GM12878 (cell line): ENCODE data around the gene ANAPC16. TPM values are rescaled to one million over a fixed set of nuclear protein-coding genes. Genes with fewer than 3 reads are reported as not detected.

Experiments used
- CEBPB ChIP-seq, 2 experiments: fragments of 150-350 bp in 1 of 2; IDR thresholded peaks; 2 replicates each; pipeline ENCODE4 v1.6.1; 2012 to 2014; ENCODE audit warnings: low read depth in 2 of 2, low read length in 2 of 2, borderline replicate concordance in 1 of 2, inconsistent platforms in 1 of 2
- FOXK2 ChIP-seq: fragments of 450-650 bp; IDR thresholded peaks from 2 replicates; pipeline ENCODE4 v1.6.1; 2017; ENCODE audit warnings: mild to moderate bottlenecking, moderate library complexity
- JUND ChIP-seq: IDR thresholded peaks from 2 replicates; pipeline ENCODE4 v1.6.1; 2012; ENCODE audit warnings: low read depth, mild to moderate bottlenecking, low read length, improper control_type of control experiment, moderate library complexity
- MYC ChIP-seq: IDR thresholded peaks from 2 replicates; pipeline ENCODE4 v1.6.1; 2011; ENCODE audit warnings: mild to moderate bottlenecking, low read length, moderate library complexity, inconsistent platforms; ENCODE audit not compliant: insufficient read depth, insufficient replicate concordance, insufficient read length, severe bottlenecking
- PBX3 ChIP-seq: IDR thresholded peaks from 2 replicates; pipeline ENCODE4 v1.6.1; 2011; ENCODE audit warnings: mild to moderate bottlenecking, low read depth, low read length, moderate library complexity; ENCODE audit not compliant: insufficient replicate concordance
- POLR2AphosphoS5 ChIP-seq: IDR thresholded peaks from 2 replicates; pipeline ENCODE4 v1.6.1; 2011; ENCODE audit warnings: mild to moderate bottlenecking, low read length, inconsistent platforms
- SREBF1 ChIP-seq: IDR thresholded peaks from 2 replicates; pipeline ENCODE4 v1.6.1; 2012; ENCODE audit warnings: mild to moderate bottlenecking, low read length
- SRF ChIP-seq, 2 experiments: IDR thresholded peaks; 2 replicates each; pipeline ENCODE4 v1.6.1; 2011; ENCODE audit warnings: low read depth in 2 of 2, low read length in 2 of 2, mild to moderate bottlenecking in 1 of 2, moderate library complexity in 1 of 2
- SUZ12 ChIP-seq: fragments of 200-600 bp; sonication (generic); IDR thresholded peaks from one replicate; pipeline ENCODE4 v1.6.1; 2018; ENCODE audit warnings: antibody characterized with exemption, mild to moderate bottlenecking; ENCODE audit not compliant: unreplicated experiment
- TAF1 ChIP-seq: IDR thresholded peaks from 2 replicates; pipeline ENCODE4 v1.6.1; 2011; ENCODE audit warnings: mild to moderate bottlenecking, low read depth, low read length, borderline replicate concordance
- TCF12 ChIP-seq: IDR thresholded peaks from 2 replicates; pipeline ENCODE4 v1.6.1; 2011; ENCODE audit warnings: low read depth, mild to moderate bottlenecking, low read length
- TCF3 ChIP-seq: IDR thresholded peaks from 2 replicates; pipeline ENCODE4 v1.6.1; 2012; ENCODE audit warnings: low read depth, mild to moderate bottlenecking, low read length, borderline replicate concordance; ENCODE audit not compliant: insufficient read depth
- WRNIP1 ChIP-seq: IDR thresholded peaks from 2 replicates; pipeline ENCODE4 v1.6.1; 2011; ENCODE audit warnings: low read depth, low read length, improper control_type of control experiment, borderline replicate concordance
- ZBTB4 ChIP-seq: fragments of 450-650 bp; formaldehyde crosslinking; IDR thresholded peaks from 2 replicates; pipeline ENCODE4 v1.4.0; 2022; ENCODE audit warnings: mild to moderate bottlenecking, moderate library complexity
- ZNF24 ChIP-seq: fragments of 450-650 bp; IDR thresholded peaks from 2 replicates; pipeline ENCODE4 v1.6.1; 2017; ENCODE audit warnings: antibody characterized with exemption, mild to moderate bottlenecking
- ZZZ3 ChIP-seq: IDR thresholded peaks from 2 replicates; pipeline ENCODE4 v1.6.1; 2011; ENCODE audit warnings: low read depth; ENCODE audit not compliant: control insufficient read depth, insufficient read length
- polyA plus RNA-seq, 11 experiments: library from polyadenylated mRNA; depleted of rRNA in 4 of 11; unstranded in 6 of 11; stranded (reverse) in 5 of 11; fragments of >200 nt; fragmentation: Nextera tagmentation in 4 of 11; fragmentation: Illumina TruSeq in 1 of 11; extraction: Ambion mirVana in 4 of 11; extraction: Trizol in 1 of 11; gene quantifications; 1 replicate in 1 of 11; 2 replicates in 10 of 11; pipeline versions ENCODE4 v1.2.1 to v1.2.3, GENCODE V29; 2011 to 2016; ENCODE audit warnings: inconsistent platforms in 2 of 11, missing spikeins in 2 of 11, low read depth in 1 of 11
- total RNA-seq, 4 experiments: library from RNA; depleted of rRNA in 3 of 4; stranded (reverse); fragments of >200 nt in 3 of 4; fragmentation: Illumina TruSeq in 1 of 4; extraction: Trizol in 1 of 4; gene quantifications; 2 replicates each; pipeline versions ENCODE4 v1.2.1 to v1.2.3, GENCODE V29; 2013 to 2021
- TF ChIP-seq, protein P1 (sequence below): IDR thresholded peaks from 2 replicates; pipeline ENCODE4 v1.6.1; 2011; ENCODE audit warnings: borderline replicate concordance, low read depth, mild to moderate bottlenecking, moderate library complexity, mixed read lengths, low read length; ENCODE audit not compliant: insufficient read depth; ENCODE audit errors: extremely low read length
- TF ChIP-seq, protein P2 (sequence below): IDR thresholded peaks from 2 replicates; pipeline ENCODE4 v1.6.1; 2012; ENCODE audit warnings: low read depth, low read length, improper control_type of control experiment
- TF ChIP-seq, protein P3 (sequence below): fragments of 450-650 bp; IDR thresholded peaks from 2 replicates; pipeline ENCODE4 v1.6.1; 2017; ENCODE audit warnings: low read depth, mild to moderate bottlenecking, moderate library complexity
- TF ChIP-seq, protein P4 (sequence below): fragments of 150-350 bp; IDR thresholded peaks from 2 replicates; pipeline ENCODE4 v1.6.1; 2014; ENCODE audit warnings: mild to moderate bottlenecking, low read depth, low read length

The ANAPC16 gene
- total and polyA plus RNA-seq, 10 of the 15 experiments (the other 5 are each of a cell fraction or from before 2014, with no cell fraction given): 66.9 to 208 (median 134) TPM

DNA sequence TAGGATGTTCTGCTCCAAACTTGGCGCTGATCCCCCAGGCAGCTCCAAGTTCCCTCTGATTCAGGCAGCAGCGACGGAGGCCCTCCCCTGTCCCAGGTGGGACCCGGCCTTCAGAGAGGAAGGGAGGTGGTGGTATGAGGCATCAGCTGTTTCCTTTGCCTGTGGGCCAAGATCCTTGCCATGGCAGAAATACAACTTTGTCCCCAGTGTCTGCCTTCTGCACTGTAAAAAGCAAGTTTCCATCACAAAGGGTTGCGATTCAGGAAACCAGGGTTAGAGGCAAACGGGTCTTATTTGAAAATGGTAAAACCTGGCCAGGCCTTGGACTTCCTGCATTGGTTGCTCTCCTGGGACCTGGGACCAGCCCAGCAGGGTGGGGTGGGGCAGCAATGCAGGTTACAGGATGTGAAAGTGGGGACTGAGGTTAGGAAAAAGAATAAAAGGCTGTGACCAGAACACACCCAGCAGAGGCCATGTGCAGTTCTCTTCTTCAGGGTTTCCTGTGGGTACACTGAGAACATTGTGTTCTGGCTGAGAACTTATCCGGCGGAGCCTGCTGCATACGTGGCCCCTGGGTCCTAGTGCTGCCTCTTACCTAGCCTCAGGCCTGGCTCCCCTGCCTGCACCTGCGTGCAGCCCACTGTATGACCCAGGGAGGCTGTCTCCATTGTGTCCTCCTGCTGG is 32.8 kb downstream of the ANAPC16 start (continued):
- TF ChIP-seq, protein P1, sequence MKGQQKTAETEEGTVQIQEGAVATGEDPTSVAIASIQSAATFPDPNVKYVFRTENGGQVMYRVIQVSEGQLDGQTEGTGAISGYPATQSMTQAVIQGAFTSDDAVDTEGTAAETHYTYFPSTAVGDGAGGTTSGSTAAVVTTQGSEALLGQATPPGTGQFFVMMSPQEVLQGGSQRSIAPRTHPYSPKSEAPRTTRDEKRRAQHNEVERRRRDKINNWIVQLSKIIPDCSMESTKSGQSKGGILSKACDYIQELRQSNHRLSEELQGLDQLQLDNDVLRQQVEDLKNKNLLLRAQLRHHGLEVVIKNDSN: no peak
- TF ChIP-seq TCF12 (0 out of 2 replicates have a peak, but pooled peaks have one; percentile 85), TCF3 (peak; percentile 83), WRNIP1 (peak; percentile 93), POLR2AphosphoS5 (peak; percentile 93), ZZZ3 (no peak), TAF1 (peak; percentile 79; the same call in 1 of the 2 replicates), ZBTB4 (no peak), SREBF1 (no peak), JUND (peak; percentile 26; the same call in 1 of the 2 replicates), PBX3 (no peak), SRF (IDR thresholded peaks at IDR 0.05; ENCODE audit: low read depth in 2 of 2, low read length in 2 of 2) (no peak), CEBPB (IDR thresholded peaks at IDR 0.05; ENCODE audit: borderline replicate concordance in 1 of 2, low read depth in 2 of 2, low read length in 2 of 2) (0 out of 4 replicates have a peak, but pooled peaks of 1 of the 2 experiments have one; percentile 22), ZNF24 (peak; percentile 76), MYC (peak; percentile 40), FOXK2 (no peak), SUZ12 (no peak)
- TF ChIP-seq, protein P2, sequence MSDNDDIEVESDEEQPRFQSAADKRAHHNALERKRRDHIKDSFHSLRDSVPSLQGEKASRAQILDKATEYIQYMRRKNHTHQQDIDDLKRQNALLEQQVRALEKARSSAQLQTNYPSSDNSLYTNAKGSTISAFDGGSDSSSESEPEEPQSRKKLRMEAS: peak; percentile 76; the same call in 1 of the 2 replicates
- TF ChIP-seq, protein P3, sequence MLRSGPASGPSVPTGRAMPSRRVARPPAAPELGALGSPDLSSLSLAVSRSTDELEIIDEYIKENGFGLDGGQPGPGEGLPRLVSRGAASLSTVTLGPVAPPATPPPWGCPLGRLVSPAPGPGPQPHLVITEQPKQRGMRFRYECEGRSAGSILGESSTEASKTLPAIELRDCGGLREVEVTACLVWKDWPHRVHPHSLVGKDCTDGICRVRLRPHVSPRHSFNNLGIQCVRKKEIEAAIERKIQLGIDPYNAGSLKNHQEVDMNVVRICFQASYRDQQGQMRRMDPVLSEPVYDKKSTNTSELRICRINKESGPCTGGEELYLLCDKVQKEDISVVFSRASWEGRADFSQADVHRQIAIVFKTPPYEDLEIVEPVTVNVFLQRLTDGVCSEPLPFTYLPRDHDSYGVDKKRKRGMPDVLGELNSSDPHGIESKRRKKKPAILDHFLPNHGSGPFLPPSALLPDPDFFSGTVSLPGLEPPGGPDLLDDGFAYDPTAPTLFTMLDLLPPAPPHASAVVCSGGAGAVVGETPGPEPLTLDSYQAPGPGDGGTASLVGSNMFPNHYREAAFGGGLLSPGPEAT: peak; percentile 97
- TF ChIP-seq, protein P4, sequence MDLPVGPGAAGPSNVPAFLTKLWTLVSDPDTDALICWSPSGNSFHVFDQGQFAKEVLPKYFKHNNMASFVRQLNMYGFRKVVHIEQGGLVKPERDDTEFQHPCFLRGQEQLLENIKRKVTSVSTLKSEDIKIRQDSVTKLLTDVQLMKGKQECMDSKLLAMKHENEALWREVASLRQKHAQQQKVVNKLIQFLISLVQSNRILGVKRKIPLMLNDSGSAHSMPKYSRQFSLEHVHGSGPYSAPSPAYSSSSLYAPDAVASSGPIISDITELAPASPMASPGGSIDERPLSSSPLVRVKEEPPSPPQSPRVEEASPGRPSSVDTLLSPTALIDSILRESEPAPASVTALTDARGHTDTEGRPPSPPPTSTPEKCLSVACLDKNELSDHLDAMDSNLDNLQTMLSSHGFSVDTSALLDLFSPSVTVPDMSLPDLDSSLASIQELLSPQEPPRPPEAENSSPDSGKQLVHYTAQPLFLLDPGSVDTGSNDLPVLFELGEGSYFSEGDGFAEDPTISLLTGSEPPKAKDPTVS: no peak
